HG02938 (cell line): Measurements from ENCODE around the gene ENPP7.

Source experiments
- ATAC-seq: cut with Tn5 transposase; IDR thresholded peaks from one replicate; pipeline ENCODE4 v1.9.1; 2021; ENCODE audit warnings: mild to moderate bottlenecking, moderate library complexity; ENCODE audit not compliant: unreplicated experiment

Gene ENPP7

GRCh38 chr17:79730437-79730768 lies 340 bp upstream of the ENPP7 start:
- no peak for ATAC-seq

- no peak for ATAC-seq
These were observed 1.5 kb downstream of the ENPP7 start for GRCh38 chr17:79732254-79732653.

- ATAC-seq, result no peak
These were observed 2.3 kb downstream of the ENPP7 start for GRCh38 chr17:79732804-79733691.

- no peak for ATAC-seq
These were observed 2.9 kb downstream of the ENPP7 start for GRCh38 chr17:79733692-79734070.

GRCh38 chr17:79735096-79735495 lies 4.4 kb downstream of the ENPP7 start:
- no peak for ATAC-seq

GRCh38 chr17:79737046-79737921 lies 6.5 kb downstream of the ENPP7 start:
- no peak for ATAC-seq

GRCh38 chr17:79737922-79738578 lies 7.3 kb downstream of the ENPP7 start:
- no peak for ATAC-seq

GRCh38 chr17:79738643-79739042 lies 7.9 kb downstream of the ENPP7 start:
- no peak for ATAC-seq

- ATAC-seq, result no peak
These were observed 8.7 kb downstream of the ENPP7 start for GRCh38 chr17:79739148-79740062.

GRCh38 chr17:79740413-79740812 lies 9.7 kb downstream of the ENPP7 start:
- ATAC-seq, result no peak

GRCh38 chr17:79741401-79741750 lies 10.6 kb downstream of the ENPP7 start:
- no peak for ATAC-seq

GRCh38 chr17:79741751-79742588 lies 11.2 kb downstream of the ENPP7 start:
- no peak for ATAC-seq

- no peak for ATAC-seq
These were observed 11.8 kb downstream of the ENPP7 start for GRCh38 chr17:79742589-79742918.

- no peak for ATAC-seq
These were observed 12.3 kb downstream of the ENPP7 start for GRCh38 chr17:79742951-79743476.

GRCh38 chr17:79743614-79744013 lies 12.9 kb downstream of the ENPP7 start:
- ATAC-seq, result no peak

- ATAC-seq, result no peak
These were observed 14.9 kb downstream of the ENPP7 start for GRCh38 chr17:79745641-79746105.

GRCh38 chr17:79746889-79747507 lies 16.3 kb downstream of the ENPP7 start:
- no peak for ATAC-seq

GRCh38 chr17:79747508-79748294 lies 17.0 kb downstream of the ENPP7 start:
- no peak for ATAC-seq
